MCF 10A (cell line): ENCODE data around the gene GET4. TPM values are rescaled to one million over a fixed set of nuclear protein-coding genes. Genes with fewer than 3 reads are reported as not detected.

ENCODE experiments used
- BruUV-seq: library from RNA; stranded (reverse); fragments of 400-500 nt; replicated peaks from 2 replicates; lab custom pipeline; 2021; lab: Mats Ljungman, UMichigan
- CTCF ChIA-PET: fragments of 300-600 bp; sonication (Branson Sonifier 250); formaldehyde crosslinking; extraction: SDS; loops from one replicate; lab custom pipeline; 2021; ENCODE audit warnings: antibody characterized with exemption, inconsistent platforms; lab: Yijun Ruan, JAX
- POLR2A ChIA-PET: fragments of 300-600, 350-650 bp; sonication (Branson Sonifier 250); formaldehyde crosslinking; extraction: SDS; loops from one replicate; lab custom pipeline; 2020; ENCODE audit warnings: antibody characterized with exemption, inconsistent platforms; lab: Yijun Ruan, JAX
- DNase-seq: peaks from one replicate; pipeline ENCODE4 v3.0.0-alpha.2; 2018; ENCODE audit not compliant: unreplicated experiment
- H3K27ac Mint-ChIP-seq: one replicate; pipeline ENCODE4 v1.8.0; 2022; ENCODE audit warnings: mild to moderate bottlenecking, low read depth, mixed read lengths; ENCODE audit not compliant: unreplicated experiment
- H3K27me3 Mint-ChIP-seq: one replicate; pipeline ENCODE4 v1.8.0; 2022; ENCODE audit warnings: mixed read lengths; ENCODE audit not compliant: insufficient read depth, unreplicated experiment
- H3K36me3 Mint-ChIP-seq: one replicate; pipeline ENCODE4 v1.8.0; 2022; ENCODE audit warnings: mild to moderate bottlenecking, moderate library complexity, mixed read lengths; ENCODE audit not compliant: insufficient read depth, unreplicated experiment
- H3K4me1 Mint-ChIP-seq: one replicate; pipeline ENCODE4 v1.8.0; 2022; ENCODE audit warnings: mixed read lengths; ENCODE audit not compliant: insufficient read depth, unreplicated experiment
- H3K4me3 Mint-ChIP-seq: one replicate; pipeline ENCODE4 v1.8.0; 2022; ENCODE audit warnings: mild to moderate bottlenecking, moderate library complexity, mixed read lengths; ENCODE audit not compliant: unreplicated experiment
- H3K9me3 Mint-ChIP-seq: one replicate; pipeline ENCODE4 v1.8.0; 2022; ENCODE audit warnings: mixed read lengths; ENCODE audit not compliant: unreplicated experiment
- intact Hi-C: fragments of 100-400 bp; cut with micrococcal nuclease; formaldehyde crosslinking; loops from 2 replicates; pipeline ENCODE4 v1.14.1; 2022
- total RNA-seq: library from RNA; stranded (reverse); gene quantifications from 2 replicates; pipeline ENCODE4 v1.2.3, GENCODE V29; 2022
- TF ChIP-seq, protein P1 (sequence below): fragments of 200-600 bp; IDR thresholded peaks from one replicate; pipeline ENCODE4 v1.8.0; 2022; ENCODE audit warnings: antibody characterized with exemption, mild to moderate bottlenecking; ENCODE audit not compliant: unreplicated experiment

Gene GET4
- total RNA-seq, 1 experiment from 2014 or later, result 32.6 TPM

DNA sequence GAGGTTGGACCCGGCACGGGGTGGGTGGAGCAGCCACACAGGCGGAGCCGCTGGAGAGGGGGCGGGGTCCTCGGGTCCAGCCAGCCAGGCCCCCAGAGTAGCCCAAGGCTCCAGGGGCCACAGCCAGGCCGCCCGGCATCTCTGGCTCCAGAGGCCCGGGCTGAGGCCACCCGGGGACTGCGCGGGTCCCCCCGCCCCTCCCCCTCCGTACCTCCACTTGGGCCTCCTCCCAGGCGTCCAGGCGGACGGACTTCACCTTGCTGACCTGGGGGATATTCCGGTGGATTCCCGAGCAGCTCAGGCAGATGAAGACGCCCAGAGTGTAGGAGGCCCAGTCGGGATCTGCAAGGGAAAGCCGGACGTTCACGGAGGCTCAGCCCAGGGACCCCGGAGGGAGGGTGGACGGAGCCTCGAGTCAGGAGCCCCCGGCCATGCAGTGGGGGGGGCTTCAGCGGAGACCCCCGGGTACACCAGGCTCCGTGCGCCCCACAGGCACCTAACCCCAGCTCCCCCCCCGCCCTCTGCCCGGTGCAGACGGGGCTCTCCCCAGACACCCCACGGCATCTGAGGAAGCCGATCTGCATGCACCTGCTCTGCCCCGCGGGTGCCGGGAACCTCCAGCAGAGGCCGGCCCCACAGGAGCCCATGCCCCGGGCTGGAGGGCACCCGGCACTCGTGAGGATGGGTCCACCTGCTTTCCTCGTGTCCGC is 59.0 kb downstream of the GET4 start:
- Mint-ChIP-seq H3K27ac (no peak overlapping the region), H3K27me3 (no peaks in the 10 kb centered on the region), H3K4me3 (no peak overlapping the region), H3K36me3 (no peaks in the 10 kb centered on the region), H3K4me1 (no peaks in the 10 kb centered on the region), H3K9me3 (no peaks in the 10 kb centered on the region)
- BruUV-seq, result no TSS peak
- CTCF ChIA-PET, result no interaction called here
- TF ChIP-seq, protein P1, sequence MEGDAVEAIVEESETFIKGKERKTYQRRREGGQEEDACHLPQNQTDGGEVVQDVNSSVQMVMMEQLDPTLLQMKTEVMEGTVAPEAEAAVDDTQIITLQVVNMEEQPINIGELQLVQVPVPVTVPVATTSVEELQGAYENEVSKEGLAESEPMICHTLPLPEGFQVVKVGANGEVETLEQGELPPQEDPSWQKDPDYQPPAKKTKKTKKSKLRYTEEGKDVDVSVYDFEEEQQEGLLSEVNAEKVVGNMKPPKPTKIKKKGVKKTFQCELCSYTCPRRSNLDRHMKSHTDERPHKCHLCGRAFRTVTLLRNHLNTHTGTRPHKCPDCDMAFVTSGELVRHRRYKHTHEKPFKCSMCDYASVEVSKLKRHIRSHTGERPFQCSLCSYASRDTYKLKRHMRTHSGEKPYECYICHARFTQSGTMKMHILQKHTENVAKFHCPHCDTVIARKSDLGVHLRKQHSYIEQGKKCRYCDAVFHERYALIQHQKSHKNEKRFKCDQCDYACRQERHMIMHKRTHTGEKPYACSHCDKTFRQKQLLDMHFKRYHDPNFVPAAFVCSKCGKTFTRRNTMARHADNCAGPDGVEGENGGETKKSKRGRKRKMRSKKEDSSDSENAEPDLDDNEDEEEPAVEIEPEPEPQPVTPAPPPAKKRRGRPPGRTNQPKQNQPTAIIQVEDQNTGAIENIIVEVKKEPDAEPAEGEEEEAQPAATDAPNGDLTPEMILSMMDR, result no peak
- POLR2A ChIA-PET, result no interaction called here
- DNase-seq, result no peak
- intact Hi-C loops, result no loop called here

DNA sequence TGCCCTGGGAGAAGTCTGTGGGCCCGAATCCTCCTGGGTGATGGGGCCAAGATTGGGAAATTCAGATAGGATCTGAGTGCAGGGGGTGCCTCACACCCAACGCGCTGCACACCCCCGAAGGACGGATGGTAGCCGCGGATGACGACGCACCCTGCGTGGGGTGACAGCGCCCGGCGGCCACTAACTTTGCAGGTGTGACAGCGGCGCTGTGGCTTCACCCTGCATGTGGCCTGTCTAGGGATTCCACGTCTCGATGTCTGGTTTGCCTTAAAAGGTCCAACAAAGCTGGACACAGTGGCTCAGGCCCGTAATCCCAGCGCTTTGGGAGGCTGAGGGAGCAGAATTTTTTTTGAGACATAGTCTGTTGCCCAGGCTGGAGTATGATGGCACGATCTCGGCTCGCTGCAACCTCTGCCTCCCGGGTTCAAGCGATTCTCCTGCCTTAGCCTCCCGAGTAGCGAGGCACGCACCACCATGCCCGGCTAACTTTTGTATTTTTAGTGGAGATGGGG is 59.6 kb downstream of the GET4 start:
- POLR2A ChIA-PET, result no interaction called here
- Mint-ChIP-seq H3K27ac (no peak overlapping the region), H3K4me1 (no peaks in the 10 kb centered on the region), H3K4me3 (no peak overlapping the region), H3K36me3 (no peaks in the 10 kb centered on the region), H3K9me3 (no peaks in the 10 kb centered on the region), H3K27me3 (peaks cover 4% of the 10 kb centered on the region)
- CTCF ChIA-PET, result no interaction called here
- intact Hi-C loops, result loop anchor here (2.0 kb wide), 1 partner anchor 39 kb away; the partner anchor contains the start of gene COX19
- no TSS peak for BruUV-seq
- TF ChIP-seq, protein P1, result no peak
- no peak for DNase-seq

DNA sequence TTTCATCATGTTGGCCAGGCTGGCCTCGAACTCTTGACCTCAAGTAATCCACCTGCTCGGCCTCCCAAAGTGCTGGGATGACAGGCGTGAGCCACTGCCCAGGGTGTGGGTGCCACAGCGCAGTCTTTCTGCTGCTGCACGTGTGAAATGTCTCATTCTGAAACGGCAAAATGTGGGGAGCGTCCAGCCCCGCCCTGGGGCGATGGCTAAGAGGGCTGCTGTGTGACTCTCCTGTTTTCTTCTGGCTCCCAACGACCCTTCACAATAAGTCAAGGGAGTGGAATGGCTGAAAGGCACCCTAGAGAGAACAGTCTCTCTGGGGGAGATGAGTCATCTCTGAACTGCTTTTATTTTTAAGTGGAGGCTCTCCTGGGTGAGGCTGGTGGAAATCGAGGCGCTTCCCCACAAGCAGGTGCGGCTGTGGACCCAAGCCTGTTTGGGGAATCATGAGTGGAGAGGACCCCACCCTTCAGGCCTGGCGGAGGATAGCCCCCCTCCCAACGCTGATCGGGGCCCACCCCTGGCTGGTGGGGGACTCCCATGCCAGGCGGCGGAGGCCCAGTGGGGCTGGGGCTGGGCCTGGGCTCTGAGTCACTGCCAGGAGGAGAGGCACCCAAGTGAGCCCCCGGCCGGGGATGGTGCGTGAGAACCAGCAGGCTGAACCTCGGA is 60.2 kb downstream of the GET4 start:
- intact Hi-C loops, result loop anchor here (2.0 kb wide), 1 partner anchor 38 kb away; the partner anchor contains the start of gene COX19
- no TSS peak for BruUV-seq
- Mint-ChIP-seq H3K27me3 (peaks cover 10% of the 10 kb centered on the region), H3K36me3 (no peaks in the 10 kb centered on the region), H3K4me1 (no peaks in the 10 kb centered on the region), H3K27ac (no peak overlapping the region), H3K9me3 (no peaks in the 10 kb centered on the region), H3K4me3 (no peak overlapping the region)
- peak; percentile 83 for DNase-seq
- CTCF ChIA-PET, result no interaction called here
- POLR2A ChIA-PET, result no interaction called here
- TF ChIP-seq, protein P1, result no peak

DNA sequence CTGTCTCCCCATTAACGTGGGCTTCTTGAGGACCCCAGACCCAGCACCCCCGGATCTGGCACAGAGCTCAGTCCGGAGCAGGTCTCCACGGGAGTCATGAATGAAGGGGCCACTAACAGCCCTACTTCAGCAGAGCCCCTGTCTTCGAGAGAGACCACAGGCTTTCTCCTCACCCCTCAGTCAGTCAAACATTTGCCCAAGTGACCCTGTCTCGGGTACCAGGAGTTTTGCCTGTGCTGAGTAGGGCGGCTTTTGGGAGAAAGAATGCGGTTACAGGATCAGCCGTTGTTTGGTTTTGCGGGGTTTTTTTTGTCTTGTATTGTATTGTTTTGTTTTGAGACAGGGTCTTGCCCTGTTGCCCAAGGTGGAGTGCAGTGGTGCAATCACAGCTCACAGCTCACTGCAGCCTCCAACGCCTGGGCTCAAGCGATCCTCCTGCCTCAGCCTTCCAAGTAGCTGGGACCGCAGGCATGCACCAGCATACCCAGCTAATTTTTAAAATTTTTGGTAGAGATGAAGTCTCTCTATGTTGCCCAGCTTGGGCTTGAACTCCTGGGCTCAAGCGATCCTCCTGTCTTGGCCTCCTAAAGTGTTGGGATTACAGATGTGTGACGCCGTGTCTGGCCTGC is 61.6 kb downstream of the GET4 start:
- H3K4me1 Mint-ChIP-seq, result no peaks in the 10 kb centered on the region
- ChIA-PET POLR2A (no interaction called here), CTCF (no interaction called here)
- BruUV-seq, result no TSS peak
- intact Hi-C loops, result loop anchor here (2.0 kb wide), 1 partner anchor 37 kb away; the partner anchor contains the start of gene COX19
- no peak overlapping the region for H3K4me3 Mint-ChIP-seq
- no peaks in the 10 kb centered on the region for H3K9me3 Mint-ChIP-seq
- H3K27ac Mint-ChIP-seq, result no peak overlapping the region
- TF ChIP-seq, protein P1, result no peak
- H3K27me3 Mint-ChIP-seq, result peaks cover 21% of the 10 kb centered on the region
- H3K36me3 Mint-ChIP-seq, result no peaks in the 10 kb centered on the region
- no peak for DNase-seq
